HCT116 (cell line): Measurements from ENCODE around the gene WNT9B. TPM values are rescaled to one million over a fixed set of nuclear protein-coding genes. Genes with fewer than 3 reads are reported as not detected.

Source experiments
- ATAC-seq: fragments of 200-7000 bp; cut with Tn5 transposase; 2 replicates; pipeline ENCODE4 v1.9.1; 2020; ENCODE audit warnings: mild to moderate bottlenecking, moderate library complexity
- BruUV-seq: library from RNA; stranded (reverse); fragments of 400-500 nt; replicated peaks from 2 replicates; lab custom pipeline; 2021; lab: Mats Ljungman, UMichigan
- CTCF ChIA-PET: fragments of 300-600 bp; sonication (Branson Sonifier 250); formaldehyde crosslinking; loops from one replicate; lab custom pipeline; 2021; ENCODE audit warnings: antibody characterized with exemption; lab: Charles Lee
- POLR2A ChIA-PET: fragments of 300-600, 350-600 bp; sonication (Branson Sonifier 250); formaldehyde crosslinking; loops from one replicate; lab custom pipeline; 2021; ENCODE audit warnings: antibody characterized with exemption; lab: Charles Lee
- RAD21 ChIA-PET, 2 experiments: fragments of 300-600 bp; sonication (Branson Sonifier 250); formaldehyde crosslinking; loops; one replicate each; lab custom pipeline; 2023; ENCODE audit warnings: low total read pairs in 2 of 2; ENCODE audit not compliant: uncharacterized antibody in 2 of 2, unreplicated experiment in 2 of 2, low non-redundant PET in 1 of 2; lab: Charles Lee
- DNase-seq: peaks from one replicate; pipeline ENCODE4 v3.0.0-alpha.2; 2010; ENCODE audit warnings: low read depth, low spot score
- H2AFZ ChIP-seq: fragments of 200-600 bp; shearing (Covaris generic), sonication (generic); 2 replicates; pipeline ENCODE4 v1.6.1; 2017; ENCODE audit warnings: low read depth, mixed run types, mixed read lengths, antibody characterized with exemption, low read length; ENCODE audit not compliant: poor library complexity, severe bottlenecking
- H3K27ac ChIP-seq: 2 replicates; pipeline ENCODE4 v1.5.1; 2012; ENCODE audit warnings: low read depth, low read length
- H3K27me3 ChIP-seq: fragments of 200-600 bp; sonication (generic); 2 replicates; pipeline ENCODE4 v1.6.1; 2016; ENCODE audit warnings: mixed run types, low read length, mixed read lengths; ENCODE audit not compliant: insufficient read depth
- H3K36me3 ChIP-seq, 2 experiments: fragments of 200-500 bp in 1 of 2; fragments of 200-600 bp in 1 of 2; sonication (Bioruptor generic) in 1 of 2; sonication (generic) in 1 of 2; 2 replicates each; pipeline versions ENCODE4 v1.5.1 to v1.6.1; 2014 to 2016; ENCODE audit warnings: low read length in 2 of 2, inconsistent platforms in 1 of 2, mixed read lengths in 1 of 2, mixed run types in 1 of 2; ENCODE audit not compliant: insufficient read depth in 2 of 2, control insufficient read depth in 1 of 2
- H3K4me1 ChIP-seq, 2 experiments: fragments of 200-600 bp in 1 of 2; sonication (generic) in 1 of 2; 2 replicates each; pipeline versions ENCODE4 v1.5.1 to v1.6.1; 2012 to 2017; ENCODE audit warnings: low read length in 2 of 2, inconsistent platforms in 1 of 2, mild to moderate bottlenecking in 1 of 2, mixed read lengths in 1 of 2, mixed run types in 1 of 2, moderate library complexity in 1 of 2; ENCODE audit not compliant: insufficient read depth in 2 of 2, control insufficient read depth in 1 of 2
- H3K4me2 ChIP-seq: fragments of 200-600 bp; sonication (generic); 2 replicates; pipeline ENCODE4 v1.6.1; 2017; ENCODE audit warnings: mixed run types, low read length, mixed read lengths
- H3K4me3 ChIP-seq, 2 experiments: fragments of 200-600 bp in 1 of 2; sonication (generic) in 1 of 2; replicated peaks in 1 of 2; 2 replicates each; pipeline ENCODE4 v1.5.1; 2011 to 2016; ENCODE audit warnings: low read length in 2 of 2, control low read depth in 1 of 2, low read depth in 1 of 2, mild to moderate bottlenecking in 1 of 2, mixed read lengths in 1 of 2, mixed run types in 1 of 2
- H3K79me2 ChIP-seq: fragments of 200-600 bp; sonication (generic); 2 replicates; pipeline ENCODE4 v1.6.1; 2017; ENCODE audit warnings: mild to moderate bottlenecking, mixed run types, low read length, moderate library complexity, mixed read lengths; ENCODE audit not compliant: insufficient read depth
- H3K9ac ChIP-seq: fragments of 200-600 bp; sonication (generic); 2 replicates; pipeline ENCODE4 v1.6.1; 2016; ENCODE audit warnings: low read length, mixed read lengths
- H3K9me2 ChIP-seq: fragments of 200-600 bp; sonication (generic), shearing (Covaris generic); 2 replicates; pipeline ENCODE4 v1.6.1; 2017; ENCODE audit warnings: mixed run types, mild to moderate bottlenecking, moderate library complexity; ENCODE audit not compliant: insufficient read depth
- H3K9me3 ChIP-seq, 2 experiments: fragments of 200-500 bp in 1 of 2; fragments of 200-600 bp in 1 of 2; sonication (Bioruptor generic) in 1 of 2; sonication (generic) in 1 of 2; 2 replicates each; pipeline ENCODE4 v1.6.1; 2014 to 2017; ENCODE audit warnings: low read length in 2 of 2, mixed read lengths in 2 of 2, inconsistent platforms in 1 of 2, low read depth in 1 of 2, mild to moderate bottlenecking in 1 of 2, mixed run types in 1 of 2, moderate library complexity in 1 of 2; ENCODE audit not compliant: control insufficient read depth in 1 of 2, insufficient read depth in 1 of 2
- H4K20me1 ChIP-seq: fragments of 200-600 bp; sonication (generic), shearing (Covaris generic); 2 replicates; pipeline ENCODE4 v1.6.1; 2017; ENCODE audit warnings: mixed run types, mild to moderate bottlenecking, moderate library complexity; ENCODE audit not compliant: insufficient read depth
- CBX3 ChIP-seq: IDR thresholded peaks from 2 replicates; pipeline ENCODE4 v1.6.1; 2012; ENCODE audit warnings: low read depth
- CEBPB ChIP-seq: IDR thresholded peaks from 2 replicates; pipeline ENCODE4 v1.6.1; 2012; ENCODE audit warnings: low read depth
- ELF1 ChIP-seq: IDR thresholded peaks from 2 replicates; pipeline ENCODE4 v1.6.1; 2012; ENCODE audit warnings: low read depth, borderline replicate concordance
- FOSL1 ChIP-seq: IDR thresholded peaks from 2 replicates; pipeline ENCODE4 v1.6.1; 2012; ENCODE audit warnings: low read depth
- POLR2A ChIP-seq: IDR thresholded peaks from 2 replicates; pipeline ENCODE4 v1.7.0; 2011; ENCODE audit warnings: borderline replicate concordance; ENCODE audit not compliant: insufficient read depth, insufficient read length; ENCODE audit errors: extremely low read depth
- RAD21 ChIP-seq: IDR thresholded peaks from 2 replicates; pipeline ENCODE4 v1.6.1; 2012; ENCODE audit warnings: low read depth, mild to moderate bottlenecking
- SP1 ChIP-seq: IDR thresholded peaks from 2 replicates; pipeline ENCODE4 v1.6.1; 2012; ENCODE audit warnings: low read depth
- SRF ChIP-seq: IDR thresholded peaks from 2 replicates; pipeline ENCODE4 v1.6.1; 2012; ENCODE audit warnings: low read depth
- YY1 ChIP-seq: IDR thresholded peaks from 2 replicates; pipeline ENCODE4 v1.6.1; 2011; ENCODE audit warnings: low read length, low read depth, moderate library complexity, mild to moderate bottlenecking; ENCODE audit not compliant: insufficient replicate concordance; ENCODE audit errors: extremely low read depth
- ZFX ChIP-seq: fragments of 450-650 bp; IDR thresholded peaks from 2 replicates; pipeline ENCODE4 v1.6.1; 2017
- intact Hi-C: fragments of 100-400 bp; cut with micrococcal nuclease; formaldehyde crosslinking; loops from 2 replicates; pipeline ENCODE4 v1.10.0; 2022
- total RNA-seq: library from RNA; stranded (reverse); gene quantifications from one replicate; pipeline ENCODE4 v1.2.1, GENCODE V29; 2021; ENCODE audit not compliant: unreplicated experiment
- TF ChIP-seq, protein P1 (sequence below): IDR thresholded peaks from 2 replicates; pipeline ENCODE4 v1.6.1; 2012

The WNT9B gene
- total RNA-seq, 1 experiment from 2014 or later, result not detected

DNA sequence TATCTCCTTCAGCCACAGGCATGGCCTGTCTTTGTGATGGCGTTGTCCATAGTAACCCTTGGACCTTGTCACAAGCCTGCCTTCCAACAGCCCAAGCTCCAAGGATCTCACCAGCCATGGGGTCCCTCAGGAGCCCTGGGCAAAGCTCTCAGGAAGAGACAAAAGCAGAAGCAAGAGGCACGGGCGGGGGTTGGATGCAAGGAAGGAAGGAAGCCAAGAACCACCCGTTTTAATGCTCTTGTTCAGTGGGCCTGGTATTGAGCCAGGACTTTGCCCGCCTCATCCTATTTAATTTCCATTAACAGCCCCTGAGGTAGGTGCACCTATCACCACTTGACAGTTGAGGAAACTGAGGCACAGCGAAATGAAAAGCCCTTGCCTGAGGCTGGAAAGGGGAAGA lies 39.3 kb downstream of the WNT9B start (continued):
- TF ChIP-seq YY1 (no peak), CBX3 (no peak)
- TF ChIP-seq, protein P1, sequence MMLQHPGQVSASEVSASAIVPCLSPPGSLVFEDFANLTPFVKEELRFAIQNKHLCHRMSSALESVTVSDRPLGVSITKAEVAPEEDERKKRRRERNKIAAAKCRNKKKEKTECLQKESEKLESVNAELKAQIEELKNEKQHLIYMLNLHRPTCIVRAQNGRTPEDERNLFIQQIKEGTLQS, result no peak

DNA sequence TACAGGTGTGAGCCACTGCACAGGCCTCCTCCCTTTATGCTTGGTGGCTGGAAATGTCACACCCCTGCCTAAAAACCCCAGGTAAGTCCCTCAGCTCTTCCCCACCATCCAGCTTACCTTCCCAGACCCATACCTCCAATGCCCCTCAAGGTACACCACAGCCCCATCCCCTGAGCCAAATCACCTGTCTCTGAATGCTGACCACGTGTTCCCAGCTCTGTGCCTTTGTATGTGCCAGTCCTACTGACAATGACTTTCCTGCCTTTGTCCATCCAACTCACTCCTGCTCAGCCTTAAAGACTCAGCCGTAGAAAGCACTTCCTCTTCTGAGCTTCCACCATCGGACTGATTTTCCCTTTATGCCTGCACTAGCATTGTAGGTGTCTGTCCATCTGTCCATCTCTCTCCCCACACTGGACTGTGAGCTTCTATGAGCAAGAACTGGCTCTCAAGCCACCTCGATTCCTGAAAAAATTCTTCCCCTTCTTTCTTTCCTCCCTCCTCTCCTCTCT lies 40.9 kb downstream of the WNT9B start:
- Histone ChIP-seq H3K27me3 (peaks cover 9% of the 10 kb centered on the region; the same call in 1 of the 2 replicates), H3K4me3 (no peak overlapping the region), H3K4me1 (no peaks in the 10 kb centered on the region), H3K27ac (no peak overlapping the region), H3K79me2 (no peaks in the 10 kb centered on the region), H3K9me3 (no peaks in the 10 kb centered on the region), H3K9me2 (no peaks in the 10 kb centered on the region), H4K20me1 (no peaks in the 10 kb centered on the region), H3K9ac (no peak overlapping the region), H2AFZ (no peak overlapping the region), H3K4me2 (no peak overlapping the region), H3K36me3 (no peaks in the 10 kb centered on the region)
- ChIA-PET CTCF (interaction anchor here (0.6 to 1.2 kb wide), 2 partner anchors 16 to 18 kb away, joined by 3 to 4 read pairs; no protein-coding TSS in a partner anchor), RAD21 (no interaction called here), POLR2A (interaction anchor here (0.6 kb wide), 1 partner anchor 717 kb away, joined by 3 read pairs; no protein-coding TSS in a partner anchor)
- TF ChIP-seq CBX3 (no peak), RAD21 (no peak), SP1 (no peak)
- DNase-seq, result no peak
- no peak for ATAC-seq
- intact Hi-C loops, result no loop called here
- BruUV-seq, result no TSS peak

DNA sequence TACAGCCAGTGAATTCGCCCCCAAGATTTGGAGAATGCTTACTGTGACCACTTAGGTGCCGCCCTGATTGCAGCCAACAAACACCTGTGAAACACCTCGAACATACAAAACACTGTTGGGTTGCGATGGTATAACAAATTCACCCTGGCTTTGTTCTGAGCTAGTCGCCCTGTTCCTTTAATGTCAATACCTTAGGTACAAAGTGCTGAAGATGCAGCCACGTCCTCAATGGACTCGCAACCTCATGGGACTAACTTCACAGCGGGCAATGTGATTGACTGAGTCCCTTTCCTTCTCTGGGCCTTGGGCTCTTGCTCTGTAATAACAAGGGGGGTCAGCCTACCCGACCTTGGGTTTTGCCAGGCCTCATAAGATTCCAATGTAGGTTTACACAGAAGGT lies 42.6 kb downstream of the WNT9B start:
- RAD21 ChIA-PET, result no interaction called here
- H4K20me1 ChIP-seq, result no peaks in the 10 kb centered on the region
- H2AFZ ChIP-seq, result no peak overlapping the region
- no peak for ATAC-seq
- no peaks in the 10 kb centered on the region for H3K9me2 ChIP-seq
- no peak overlapping the region for H3K9ac ChIP-seq
- no peak overlapping the region for H3K4me3 ChIP-seq
- DNase-seq, result no peak
- H3K27me3 ChIP-seq, result peaks cover 9% of the 10 kb centered on the region; the same call in 1 of the 2 replicates
- H3K9me3 ChIP-seq, result no peaks in the 10 kb centered on the region
- CTCF ChIA-PET, result no interaction called here
- BruUV-seq, result no TSS peak
- no peaks in the 10 kb centered on the region for H3K36me3 ChIP-seq
- no peaks in the 10 kb centered on the region for H3K4me1 ChIP-seq
- no peak overlapping the region for H3K27ac ChIP-seq
- no peak overlapping the region for H3K4me2 ChIP-seq
- intact Hi-C loops, result no loop called here
- no peaks in the 10 kb centered on the region for H3K79me2 ChIP-seq
- POLR2A ChIA-PET, result no interaction called here
- TF ChIP-seq, protein P1, result no peak
- TF ChIP-seq ZFX (no peak), SRF (no peak), FOSL1 (no peak), CEBPB (no peak), POLR2A (no peak), ELF1 (no peak), SP1 (no peak), YY1 (no peak)
- TF ChIP-seq, all 23 proteins: peak for 0
